ENCODE measurements around the gene ZNF417.
A peak's percentile ranks its signal among the peaks of the same experiment; 100 is the strongest.
"Not testable (repeated sequence)": the region's sequence is repeated elsewhere in the genome, so short reads cannot be mapped to it uniquely, and the experiment has no call there.

ZNF417 gene

DNA sequence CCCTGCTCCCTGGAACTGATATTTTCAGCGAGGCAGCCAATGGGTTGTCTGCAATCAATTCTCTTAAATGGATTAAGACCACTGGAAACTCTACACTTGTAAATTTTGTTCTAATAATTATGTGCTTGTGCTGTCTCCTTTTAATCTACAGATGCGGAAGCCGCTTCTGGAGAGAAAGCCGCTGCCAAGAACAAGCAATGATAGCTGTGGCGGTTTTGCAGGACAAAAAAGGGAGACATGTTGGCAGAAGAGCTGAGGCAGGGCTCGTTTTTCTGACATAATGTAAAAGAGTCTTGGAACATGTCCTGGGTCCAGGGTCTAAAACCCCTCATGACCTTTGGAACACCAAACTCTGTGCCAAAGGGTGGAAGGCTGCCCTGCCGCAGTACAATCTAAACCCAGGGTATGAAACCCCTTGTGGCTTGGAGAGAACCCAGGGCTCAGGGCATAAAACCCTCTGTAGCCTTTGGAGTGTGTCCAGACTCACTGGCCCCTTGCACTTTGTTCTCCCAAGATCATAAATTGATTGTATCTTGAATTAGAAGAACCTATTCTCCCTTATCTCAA, 12.7 kb downstream of the ZNF417 start:
- H2BK120ac ChIP-seq (ENCODE audit: low read depth, low read length) = no peak overlapping the region
- no peak for DNase-seq
- no peak overlapping the region for H3K56ac ChIP-seq (ENCODE audit: low read length)
- no peak overlapping the region for H3K23ac ChIP-seq (ENCODE audit: low read length)
- H3K79me1 ChIP-seq (ENCODE audit: low read length) = no peaks in the 10 kb centered on the region
- no peak overlapping the region for H2BK5ac ChIP-seq (ENCODE audit: low read length)
- no peak overlapping the region for H3K4me2 ChIP-seq (ENCODE audit: low read length)
- no peak overlapping the region for H4K8ac ChIP-seq (ENCODE audit: low read depth, low read length)
- H4K5ac ChIP-seq (ENCODE audit: low read length) = no peak overlapping the region
- no peak overlapping the region for H3K4ac ChIP-seq (ENCODE audit: low read depth, low read length)
- no peak overlapping the region for H3K27ac ChIP-seq (ENCODE audit: low read depth, low read length)
- no peaks in the 10 kb centered on the region for H3K79me2 ChIP-seq (ENCODE audit: control insufficient read depth, insufficient read depth, low read length)
- H3K27me3 ChIP-seq (ENCODE audit: insufficient read depth, low read length, poor library complexity) = no peaks in the 10 kb centered on the region
- no peak overlapping the region for H2BK15ac ChIP-seq (replicated peaks; ENCODE audit: low read depth)
- no peaks in the 10 kb centered on the region for H3K4me1 ChIP-seq (ENCODE audit: control insufficient read depth, low read depth, low read length)
- H3K9ac ChIP-seq (ENCODE audit: low read length) = no peak overlapping the region
- WGBS (ENCODE audit: extremely low coverage, insufficient coverage, low lambda C conversion rate) = no CpG with 5 or more reads among the region's 7 CpGs
- H3K18ac ChIP-seq (ENCODE audit: low read length) = no peak overlapping the region
- no peak overlapping the region for H2AK5ac ChIP-seq (ENCODE audit: low read length)
- peaks cover 2% of the 10 kb centered on the region for H3K36me3 ChIP-seq (ENCODE audit: control insufficient read depth, insufficient read depth, low read length)
- H3K4me3 ChIP-seq (ENCODE audit: low read length) = no peak overlapping the region

DNA sequence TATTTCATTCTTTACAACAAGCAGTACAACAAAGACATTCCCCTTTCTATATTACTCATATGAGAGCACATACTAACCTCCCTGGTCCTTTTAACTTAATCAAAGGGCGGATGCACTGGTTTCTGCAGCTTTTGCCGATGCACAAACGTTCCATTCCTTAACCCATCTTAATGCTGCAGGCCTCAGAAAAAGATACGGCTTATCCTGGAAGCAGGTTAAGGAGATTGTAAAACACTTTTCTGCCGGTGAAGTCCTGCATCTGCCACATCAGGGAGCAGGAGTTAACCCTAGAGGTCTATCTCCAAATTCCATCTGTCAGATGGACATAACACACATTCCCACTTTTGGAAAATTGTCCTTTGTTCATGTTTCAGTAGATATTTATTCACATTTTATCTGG, 16.1 kb downstream of the ZNF417 start:
- Histone ChIP-seq H4K8ac (ENCODE audit: low read depth, low read length) (no peak overlapping the region), H3K56ac (ENCODE audit: low read length) (no peak overlapping the region), H2BK15ac (replicated peaks; ENCODE audit: low read depth) (no peak overlapping the region), H3K4me2 (ENCODE audit: low read length) (no peak overlapping the region), H3K27ac (ENCODE audit: low read depth, low read length) (no peak overlapping the region), H3K4ac (ENCODE audit: low read depth, low read length) (no peak overlapping the region), H3K18ac (ENCODE audit: low read length) (no peak overlapping the region), H3K79me2 (ENCODE audit: control insufficient read depth, insufficient read depth, low read length) (no peaks in the 10 kb centered on the region), H3K79me1 (ENCODE audit: low read length) (no peaks in the 10 kb centered on the region), H4K5ac (ENCODE audit: low read length) (no peak overlapping the region), H3K9ac (ENCODE audit: low read length) (no peak overlapping the region), H3K27me3 (ENCODE audit: insufficient read depth, low read length, poor library complexity) (no peaks in the 10 kb centered on the region), H3K4me3 (ENCODE audit: low read length) (no peak overlapping the region), H2AK5ac (ENCODE audit: low read length) (no peak overlapping the region), H3K36me3 (ENCODE audit: control insufficient read depth, insufficient read depth, low read length) (no peaks in the 10 kb centered on the region), H3K4me1 (ENCODE audit: control insufficient read depth, low read depth, low read length) (no peaks in the 10 kb centered on the region), H3K23ac (ENCODE audit: low read length) (no peak overlapping the region), H2BK5ac (ENCODE audit: low read length) (no peak overlapping the region), H2BK120ac (ENCODE audit: low read depth, low read length) (no peak overlapping the region)
- no peak for DNase-seq
- WGBS (ENCODE audit: extremely low coverage, insufficient coverage, low lambda C conversion rate) = no CpG with 5 or more reads among the region's 5 CpGs

DNA sequence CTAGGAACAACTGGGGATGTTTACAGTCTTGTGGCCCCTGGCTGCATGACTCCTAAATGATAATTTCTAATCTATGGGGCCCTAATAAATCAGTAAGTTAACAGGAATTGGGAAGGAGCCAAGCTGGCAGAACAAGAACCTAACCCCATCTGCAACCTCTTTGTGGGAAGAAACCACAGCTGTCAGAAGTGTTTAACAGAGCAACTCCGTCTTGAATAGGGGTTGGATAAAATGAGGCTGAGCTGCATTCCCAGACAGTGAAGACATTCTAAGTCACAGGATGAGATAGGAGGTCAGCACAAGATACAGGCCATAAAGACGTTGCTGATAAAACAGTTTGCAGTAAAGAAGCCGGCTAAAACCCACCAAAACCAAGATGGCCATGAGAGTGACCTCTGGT, 25.7 kb downstream of the ZNF417 start:
- not testable (repeated sequence) for H2BK5ac ChIP-seq (ENCODE audit: low read length); H3K27me3 ChIP-seq (ENCODE audit: insufficient read depth, low read length, poor library complexity); H3K36me3 ChIP-seq (ENCODE audit: control insufficient read depth, insufficient read depth, low read length); H3K18ac ChIP-seq (ENCODE audit: low read length); H2BK15ac ChIP-seq (replicated peaks; ENCODE audit: low read depth); H4K5ac ChIP-seq (ENCODE audit: low read length); H4K8ac ChIP-seq (ENCODE audit: low read depth, low read length); H3K79me1 ChIP-seq (ENCODE audit: low read length); H3K4me3 ChIP-seq (ENCODE audit: low read length); H2BK120ac ChIP-seq (ENCODE audit: low read depth, low read length); H2AK5ac ChIP-seq (ENCODE audit: low read length); H3K56ac ChIP-seq (ENCODE audit: low read length); H3K27ac ChIP-seq (ENCODE audit: low read depth, low read length); H3K4me2 ChIP-seq (ENCODE audit: low read length); H3K4me1 ChIP-seq (ENCODE audit: control insufficient read depth, low read depth, low read length); H3K4ac ChIP-seq (ENCODE audit: low read depth, low read length); H3K23ac ChIP-seq (ENCODE audit: low read length); H3K9ac ChIP-seq (ENCODE audit: low read length)
- H3K79me2 ChIP-seq (ENCODE audit: control insufficient read depth, insufficient read depth, low read length) = peaks cover 25% of the 10 kb centered on the region
- no CpG with 5 or more reads among the region's 3 CpGs for WGBS (ENCODE audit: extremely low coverage, insufficient coverage, low lambda C conversion rate)
- DNase-seq = peak; percentile 74

DNA sequence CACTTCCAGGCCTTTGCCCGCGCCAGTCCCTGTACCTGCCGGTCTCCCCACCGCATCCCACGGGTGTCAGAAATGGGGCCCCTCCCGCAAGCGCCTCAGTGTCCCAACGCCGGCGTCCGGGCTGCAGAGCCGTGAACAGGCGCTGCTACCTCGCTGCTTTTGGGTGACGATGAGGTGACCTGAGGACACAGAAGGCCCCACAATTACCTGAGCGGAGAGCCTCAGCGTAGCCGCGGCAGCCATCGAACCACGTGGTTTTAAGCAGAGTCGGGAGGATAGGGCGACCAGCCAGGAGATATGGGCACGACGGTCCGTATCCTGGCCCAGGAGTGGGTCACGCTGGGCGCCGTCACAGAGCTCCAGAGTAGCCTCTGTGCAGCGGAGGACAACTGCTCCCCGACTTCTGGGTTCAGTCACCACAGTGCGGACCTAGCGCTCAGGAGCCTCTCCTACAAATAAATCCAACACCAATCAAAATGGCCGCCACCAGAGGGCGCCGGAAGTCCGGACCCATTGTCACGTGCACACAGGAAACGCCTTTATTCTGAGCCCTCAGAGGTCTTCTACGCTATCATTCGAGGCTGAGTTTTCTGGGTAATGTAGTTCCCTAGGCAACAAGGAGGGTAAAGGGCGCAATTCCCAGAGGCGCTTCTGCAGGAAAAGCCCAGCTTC, 27.7 kb downstream of the ZNF417 start, which contains the start of gene ZNF814:
ZNF814 (minus strand) TSS at position 478 of the 672 bp plus-strand sequence; CDS start at position 243, 235 bp downstream.
- Histone ChIP-seq H3K79me1 (ENCODE audit: low read length) (peaks cover 3% of the 10 kb centered on the region), H3K4me1 (ENCODE audit: control insufficient read depth, low read depth, low read length) (peaks cover 3% of the 10 kb centered on the region), H3K9ac (ENCODE audit: low read length) (peak within 1 kb of the TSS; percentile 84), H4K5ac (ENCODE audit: low read length) (no peak within 1 kb of the TSS), H3K56ac (ENCODE audit: low read length) (peak within 1 kb of the TSS; percentile 88), H3K79me2 (ENCODE audit: control insufficient read depth, insufficient read depth, low read length) (peaks cover 43% of the 10 kb centered on the region), H3K36me3 (ENCODE audit: control insufficient read depth, insufficient read depth, low read length) (no peaks in the 10 kb centered on the region), H2BK120ac (ENCODE audit: low read depth, low read length) (no peak within 1 kb of the TSS), H2BK15ac (replicated peaks; ENCODE audit: low read depth) (no peak within 1 kb of the TSS), H3K4me2 (ENCODE audit: low read length) (peak within 1 kb of the TSS; percentile 45), H4K8ac (ENCODE audit: low read depth, low read length) (no peak within 1 kb of the TSS), H3K27me3 (ENCODE audit: insufficient read depth, low read length, poor library complexity) (no peaks in the 10 kb centered on the region), H3K27ac (ENCODE audit: low read depth, low read length) (peak within 1 kb of the TSS; percentile 6), H2BK5ac (ENCODE audit: low read length) (peak within 1 kb of the TSS; percentile 2), H3K4me3 (ENCODE audit: low read length) (peak within 1 kb of the TSS; percentile 60), H3K4ac (ENCODE audit: low read depth, low read length) (peak within 1 kb of the TSS; percentile 74), H2AK5ac (ENCODE audit: low read length) (no peak within 1 kb of the TSS), H3K18ac (ENCODE audit: low read length) (peak within 1 kb of the TSS; percentile 78), H3K23ac (ENCODE audit: low read length) (no peak within 1 kb of the TSS)
- no CpG with 5 or more reads among the region's 43 CpGs for WGBS (ENCODE audit: extremely low coverage, insufficient coverage, low lambda C conversion rate)
- DNase-seq = peak; percentile 99

DNA sequence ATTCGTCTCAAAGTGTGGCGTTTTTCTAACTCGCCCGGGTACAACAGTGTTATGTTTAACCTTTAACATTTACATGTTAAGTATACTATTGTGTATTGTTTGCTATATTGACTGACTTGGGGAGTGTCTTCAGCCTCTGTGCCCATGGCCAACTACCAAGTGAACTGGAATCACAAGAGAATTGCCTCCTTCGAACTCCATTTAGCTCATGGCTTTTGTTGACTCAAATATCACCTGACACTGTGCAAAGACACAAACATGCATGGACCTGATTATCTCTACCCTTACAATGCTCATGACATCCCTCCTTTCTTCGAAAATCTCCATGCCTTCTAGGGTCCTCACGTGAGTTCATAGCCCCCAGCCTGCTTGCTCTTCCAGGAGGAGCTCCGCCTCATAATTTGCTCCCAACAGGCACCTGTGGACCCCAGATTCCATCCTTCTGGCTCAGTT, 28.3 kb downstream of the ZNF417 start:
- Histone ChIP-seq H3K36me3 (ENCODE audit: control insufficient read depth, insufficient read depth, low read length) (no peaks in the 10 kb centered on the region), H2BK5ac (ENCODE audit: low read length) (peak overlapping the region; percentile 2), H3K4ac (ENCODE audit: low read depth, low read length) (peak overlapping the region; percentile 74), H4K5ac (ENCODE audit: low read length) (no peak overlapping the region), H3K79me2 (ENCODE audit: control insufficient read depth, insufficient read depth, low read length) (peaks cover 48% of the 10 kb centered on the region), H3K79me1 (ENCODE audit: low read length) (peaks cover 3% of the 10 kb centered on the region), H3K4me2 (ENCODE audit: low read length) (peak overlapping the region; percentile 45), H4K8ac (ENCODE audit: low read depth, low read length) (no peak overlapping the region), H3K27me3 (ENCODE audit: insufficient read depth, low read length, poor library complexity) (no peaks in the 10 kb centered on the region), H3K23ac (ENCODE audit: low read length) (no peak overlapping the region), H3K4me1 (ENCODE audit: control insufficient read depth, low read depth, low read length) (peaks cover 3% of the 10 kb centered on the region), H3K4me3 (ENCODE audit: low read length) (peak overlapping the region; percentile 60), H3K56ac (ENCODE audit: low read length) (peak overlapping the region; percentile 88), H3K27ac (ENCODE audit: low read depth, low read length) (peak overlapping the region; percentile 6), H2AK5ac (ENCODE audit: low read length) (no peak overlapping the region), H2BK15ac (replicated peaks; ENCODE audit: low read depth) (no peak overlapping the region), H2BK120ac (ENCODE audit: low read depth, low read length) (no peak overlapping the region), H3K9ac (ENCODE audit: low read length) (peak overlapping the region; percentile 84), H3K18ac (ENCODE audit: low read length) (peak overlapping the region; percentile 63)
- DNase-seq = peak; percentile 37
- WGBS (ENCODE audit: extremely low coverage, insufficient coverage, low lambda C conversion rate) = no CpG with 5 or more reads among the region's 8 CpGs
